Measurements from ENCODE around the gene ZNF14.

Gene ZNF14

DNA sequence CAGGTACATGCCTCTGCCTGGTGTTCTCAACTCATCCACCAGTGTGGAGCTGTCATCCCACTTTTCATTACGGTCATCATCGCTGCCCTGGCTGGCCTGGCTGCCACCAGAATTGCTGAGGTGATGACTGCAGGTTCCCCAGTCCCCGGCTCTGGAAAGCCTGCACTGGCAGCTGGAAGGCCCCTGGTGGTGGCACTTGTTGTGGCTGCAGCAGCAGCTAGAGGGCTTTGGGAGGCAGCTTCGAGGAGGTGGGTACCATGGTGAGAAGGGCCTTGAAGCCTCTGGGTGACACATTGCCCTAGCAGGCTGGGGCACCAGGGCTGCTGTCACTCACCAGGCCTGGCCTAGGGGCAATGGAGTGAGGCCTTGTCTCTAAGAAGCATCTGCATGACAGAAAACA, 25.3 kb upstream of the ZNF14 start:
- Histone ChIP-seq H3K4me2 (no peak overlapping the region), H3K9ac (no peak overlapping the region), H3K27ac (no peak overlapping the region), H3K4me3 (no peak overlapping the region), H3K36me3 (peaks cover 0 to 10% (median 0%) of the 10 kb centered on the region in 11 experiments; a peak in 2 of 22 replicates), H3K27me3 (no peaks in the 10 kb centered on the region), H3K4me1 (no peaks in the 10 kb centered on the region), H3K9me3 (replicated peaks in 1 of 11) (peaks cover 28 to 66% (median 39%) of the 10 kb centered on the region in 11 experiments; a peak in 21 of 22 replicates), H4K20me1 (no peaks in the 10 kb centered on the region)
- no peak for TF ChIP-seq Cebpa-rat (IDR thresholded peaks at IDR 0.05)

GRCh38 chr19:19752760-19753403, 20.0 kb upstream of the ZNF14 start:
- no peak for TF ChIP-seq Cebpa-rat (IDR thresholded peaks at IDR 0.05)
- no peaks in the 10 kb centered on the region for H3K4me1 ChIP-seq
- no peaks in the 10 kb centered on the region for H4K20me1 ChIP-seq
- H3K27me3 ChIP-seq: no peaks in the 10 kb centered on the region
- H3K4me3 ChIP-seq: no peak overlapping the region
- peaks cover 16 to 41% (median 32%) of the 10 kb centered on the region in 11 experiments; a peak in 20 of 22 replicates for H3K9me3 ChIP-seq (replicated peaks in 1 of 11)
- H3K36me3 ChIP-seq: no peaks in the 10 kb centered on the region
- no peak overlapping the region for H3K4me2 ChIP-seq
- H3K27ac ChIP-seq: no peak overlapping the region
- H3K9ac ChIP-seq: no peak overlapping the region

DNA sequence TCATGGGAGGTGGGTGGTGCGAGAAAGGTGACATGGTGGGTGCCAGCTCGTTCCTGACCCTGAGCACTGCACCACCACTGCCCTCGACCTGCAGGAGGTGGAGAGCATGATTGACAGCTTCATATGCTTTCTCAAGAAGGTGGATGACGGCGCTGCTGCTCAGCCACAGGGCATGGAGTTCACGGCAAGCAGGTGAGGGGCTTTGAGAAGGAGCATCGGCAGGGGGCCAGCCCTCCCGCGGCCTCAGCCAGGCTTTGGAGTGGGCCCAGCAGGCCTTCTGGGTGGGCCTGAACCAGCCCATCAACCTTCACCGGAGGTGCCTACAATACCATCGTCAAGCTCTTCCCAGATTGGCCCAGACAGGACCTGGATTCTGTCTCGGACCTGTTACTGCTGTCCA, 18.9 kb upstream of the ZNF14 start:
- no peak overlapping the region for H3K27ac ChIP-seq
- no peak overlapping the region for H3K9ac ChIP-seq
- no peaks in the 10 kb centered on the region for H3K27me3 ChIP-seq
- no peaks in the 10 kb centered on the region for H4K20me1 ChIP-seq
- no peak overlapping the region for H3K4me3 ChIP-seq
- H3K36me3 ChIP-seq: no peaks in the 10 kb centered on the region
- H3K4me1 ChIP-seq: no peaks in the 10 kb centered on the region
- TF ChIP-seq Cebpa-rat (IDR thresholded peaks at IDR 0.05): no peak
- H3K9me3 ChIP-seq (replicated peaks in 1 of 11): peaks cover 13 to 30% (median 27%) of the 10 kb centered on the region in 11 experiments; a peak in 19 of 22 replicates
- no peak overlapping the region for H3K4me2 ChIP-seq

DNA sequence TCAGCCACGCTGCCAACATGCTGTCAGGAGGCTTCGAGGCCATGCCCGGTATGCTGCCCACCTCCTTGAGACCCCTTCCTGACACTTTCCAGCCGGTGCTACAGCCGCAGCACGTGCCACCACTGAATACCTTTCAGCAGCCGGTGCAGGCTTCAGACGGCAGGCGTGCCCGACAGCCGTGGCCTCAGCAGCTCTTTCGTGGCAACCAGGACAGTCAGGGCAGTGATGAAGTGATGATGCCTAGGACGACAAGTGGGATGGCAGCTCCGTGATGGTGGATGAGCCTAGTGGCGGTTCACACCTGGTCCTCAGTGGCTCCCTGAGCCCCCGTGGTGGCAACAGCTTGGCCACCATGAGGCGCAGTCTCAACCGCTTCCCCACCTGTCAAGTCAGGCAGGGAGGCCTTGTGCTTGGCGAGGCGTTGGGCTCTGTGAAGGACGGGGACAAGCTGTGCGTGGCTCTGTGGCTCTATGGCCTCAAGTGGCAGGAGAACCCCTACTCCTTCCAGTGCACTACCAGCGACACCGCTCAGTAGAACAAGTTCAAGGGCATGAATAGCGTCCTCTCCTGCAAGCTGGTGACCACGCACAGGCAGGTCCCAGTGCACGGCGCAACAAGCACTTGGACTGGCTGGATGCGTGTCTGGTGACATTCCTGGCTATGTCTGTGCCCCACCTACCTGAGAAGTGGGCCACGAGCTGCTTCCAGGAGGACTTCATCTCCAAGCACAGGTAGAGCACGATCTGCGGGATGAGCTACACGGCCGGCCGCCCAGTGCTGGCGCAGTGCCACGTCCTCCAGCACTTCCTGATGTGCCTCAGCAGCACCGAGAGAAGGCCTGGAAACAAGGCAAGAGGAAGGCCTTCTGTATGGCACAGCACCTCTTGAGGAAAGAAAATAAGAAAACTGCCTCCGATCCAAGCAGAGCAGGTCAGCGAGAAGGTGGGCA, 18.2 kb upstream of the ZNF14 start:
- Histone ChIP-seq H3K4me3 (no peak overlapping the region), H3K4me1 (no peaks in the 10 kb centered on the region), H3K27ac (no peak overlapping the region), H3K9me3 (replicated peaks in 1 of 11) (peaks cover 11 to 25% (median 20%) of the 10 kb centered on the region in 11 experiments; a peak in 18 of 22 replicates), H3K27me3 (no peaks in the 10 kb centered on the region), H3K9ac (no peak overlapping the region), H3K36me3 (no peaks in the 10 kb centered on the region), H3K4me2 (no peak overlapping the region), H4K20me1 (no peaks in the 10 kb centered on the region)
- no peak for TF ChIP-seq Cebpa-rat (IDR thresholded peaks at IDR 0.05)

DNA sequence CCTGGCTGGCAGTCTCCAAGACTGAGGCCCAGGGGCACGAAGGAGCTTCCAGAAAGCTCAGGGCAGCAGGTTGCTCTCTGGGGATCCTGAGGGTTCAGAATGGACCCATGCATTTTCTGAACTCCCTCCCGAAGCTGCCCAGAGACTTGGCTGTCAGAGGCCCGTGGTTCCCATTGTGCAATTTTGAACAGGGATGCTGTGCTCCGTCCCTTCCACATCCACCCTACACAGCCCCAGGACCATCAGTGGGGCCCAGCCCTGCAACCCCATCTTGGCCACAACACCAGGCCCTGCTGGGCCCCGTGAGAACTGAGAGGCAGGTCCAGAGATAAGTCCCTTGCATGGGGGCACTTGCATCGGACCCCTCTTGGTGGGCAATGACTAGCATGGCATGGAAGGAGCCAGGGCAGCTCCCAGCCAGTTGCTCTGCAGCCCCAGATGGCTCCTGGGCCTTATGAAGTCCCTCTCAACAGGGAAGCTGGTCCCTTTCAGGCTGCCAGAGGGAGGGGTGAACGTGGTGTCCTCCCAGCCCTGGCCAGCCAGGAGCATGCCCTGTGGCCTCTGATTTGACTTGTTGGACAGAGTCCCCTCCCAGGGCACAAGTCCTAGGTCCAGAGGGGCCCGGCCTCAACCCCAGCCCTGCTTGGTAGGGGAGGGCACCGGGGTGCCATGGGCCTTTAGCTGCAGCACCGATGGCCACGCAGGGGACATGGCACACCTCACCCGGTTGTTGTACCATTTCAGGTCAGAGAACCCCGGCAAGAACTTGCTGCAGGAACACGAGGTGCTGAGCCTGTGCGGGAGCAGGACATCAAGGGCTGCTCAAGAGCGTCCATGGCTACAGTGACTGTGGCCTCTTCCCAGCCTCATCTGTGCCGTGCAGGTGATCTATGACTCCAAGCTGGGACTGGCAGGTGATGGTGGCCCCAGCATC, 17.3 kb upstream of the ZNF14 start:
- H3K27me3 ChIP-seq: no peaks in the 10 kb centered on the region
- H4K20me1 ChIP-seq: no peaks in the 10 kb centered on the region
- no peak overlapping the region for H3K9ac ChIP-seq
- H3K9me3 ChIP-seq (replicated peaks in 1 of 11): peaks cover 5 to 20% (median 11%) of the 10 kb centered on the region in 11 experiments; a peak in 15 of 22 replicates
- no peak for TF ChIP-seq Cebpa-rat (IDR thresholded peaks at IDR 0.05)
- no peak overlapping the region for H3K4me3 ChIP-seq
- H3K27ac ChIP-seq: no peak overlapping the region
- H3K36me3 ChIP-seq: no peaks in the 10 kb centered on the region
- no peaks in the 10 kb centered on the region for H3K4me1 ChIP-seq
- no peak overlapping the region for H3K4me2 ChIP-seq

DNA sequence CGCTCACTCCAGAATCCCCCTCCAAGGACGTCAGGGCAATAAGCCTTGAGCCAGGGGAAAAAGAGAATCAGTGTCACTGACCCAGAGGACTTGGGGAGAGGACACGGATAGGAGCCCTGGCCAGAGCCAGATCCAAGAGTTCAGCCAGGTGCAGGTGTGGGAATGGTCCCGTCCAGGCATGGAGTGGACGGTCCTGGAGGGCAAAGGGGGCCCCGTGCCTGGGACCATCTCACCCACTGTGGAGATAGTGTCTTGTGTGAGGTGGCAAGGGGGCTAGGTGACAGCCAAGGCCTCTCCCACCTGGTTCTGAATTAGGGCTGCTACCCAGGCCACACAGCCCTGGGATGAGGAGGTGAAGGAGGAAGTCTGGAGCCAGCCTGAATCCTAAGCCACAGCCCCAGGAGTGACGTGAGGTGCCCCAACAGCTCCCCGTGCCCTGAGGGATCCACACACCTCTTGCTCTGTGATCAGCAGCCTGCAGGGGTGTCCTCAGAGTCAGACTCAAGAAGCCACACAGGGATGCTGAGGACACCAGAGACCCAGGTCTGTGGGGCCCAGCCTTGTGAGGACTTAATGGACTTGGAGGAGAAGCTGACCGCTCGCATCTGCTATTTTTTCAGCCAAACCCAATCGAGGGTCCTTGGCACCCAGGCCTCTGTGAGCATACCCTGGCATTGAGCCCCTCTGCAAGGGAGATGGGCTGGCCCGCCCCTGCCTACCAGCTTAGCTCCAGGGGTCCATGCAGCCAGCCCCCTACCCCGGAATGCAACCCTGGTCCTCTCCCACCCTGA, 16.4 kb upstream of the ZNF14 start:
- Histone ChIP-seq H3K4me1 (no peaks in the 10 kb centered on the region), H3K36me3 (no peaks in the 10 kb centered on the region), H3K4me2 (no peak overlapping the region), H3K4me3 (no peak overlapping the region), H3K27ac (no peak overlapping the region), H3K27me3 (no peaks in the 10 kb centered on the region), H3K9ac (no peak overlapping the region), H4K20me1 (no peaks in the 10 kb centered on the region), H3K9me3 (replicated peaks in 1 of 11) (peaks cover 0 to 20% (median 2%) of the 10 kb centered on the region in 11 experiments; a peak in 7 of 22 replicates)
- no peak for TF ChIP-seq Cebpa-rat (IDR thresholded peaks at IDR 0.05)

DNA sequence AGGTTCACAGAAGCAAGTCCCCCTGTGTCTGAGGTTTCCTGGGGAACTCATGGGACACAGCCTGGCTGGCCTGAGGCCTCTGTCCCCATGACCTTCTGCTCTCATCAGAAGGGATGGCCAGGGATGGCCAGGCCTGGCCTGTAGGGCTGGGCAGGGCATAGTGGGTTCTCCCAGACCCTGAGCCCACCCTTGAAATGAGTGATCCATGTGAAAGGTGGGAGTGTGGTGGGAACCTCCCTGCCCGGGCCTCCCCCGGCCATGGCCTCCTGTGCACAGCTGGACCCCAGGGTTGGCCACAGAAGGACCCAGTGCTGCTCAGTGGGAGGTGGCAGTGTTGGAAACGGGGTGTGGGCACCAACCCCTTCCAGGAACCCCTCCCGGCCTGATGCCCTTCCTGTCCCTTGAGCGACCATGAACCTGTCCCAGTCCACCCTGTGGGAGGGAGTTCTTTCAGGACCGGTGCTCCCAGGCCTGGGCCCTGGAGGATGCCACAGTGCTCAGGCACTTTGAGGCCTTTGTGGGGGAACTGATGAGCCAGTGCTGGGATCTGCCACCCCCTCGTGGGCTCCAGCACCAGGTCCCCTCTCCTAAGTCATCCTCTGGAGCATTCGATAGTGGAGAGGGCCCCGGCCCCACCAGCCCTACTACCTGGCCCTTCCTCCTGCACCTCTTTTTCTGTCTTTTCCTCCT, 15.5 kb upstream of the ZNF14 start:
- H3K4me1 ChIP-seq: no peaks in the 10 kb centered on the region
- no peaks in the 10 kb centered on the region for H3K27me3 ChIP-seq
- no peak overlapping the region for H3K27ac ChIP-seq
- H3K4me3 ChIP-seq: no peak overlapping the region
- no peak overlapping the region for H3K9ac ChIP-seq
- H4K20me1 ChIP-seq: no peaks in the 10 kb centered on the region
- peaks cover 0 to 16% (median 0%) of the 10 kb centered on the region in 11 experiments; a peak in 3 of 22 replicates for H3K9me3 ChIP-seq (replicated peaks in 1 of 11)
- H3K36me3 ChIP-seq: no peaks in the 10 kb centered on the region
- no peak overlapping the region for H3K4me2 ChIP-seq
- TF ChIP-seq Cebpa-rat (IDR thresholded peaks at IDR 0.05): no peak
